Fibroblast of the aortic adventitia (primary cell): ENCODE results near the gene COA8. TPM values are rescaled to one million over a fixed set of nuclear protein-coding genes. Genes with fewer than 3 reads are reported as not detected.

Source experiments
- DNase-seq: peaks from one replicate; pipeline ENCODE4 v3.0.0-alpha.2; 2010; ENCODE audit warnings: low read depth
- H3K4me3 ChIP-seq: 2 replicates; pipeline ENCODE4 v1.5.1; 2011; ENCODE audit warnings: low read depth, mild to moderate bottlenecking, control low read depth, low read length, moderate library complexity
- total RNA-seq: library from RNA; depleted of rRNA; stranded (reverse); fragments of >200 nt; gene quantifications from 2 replicates; pipeline ENCODE4 v1.2.3, GENCODE V29; 2012; ENCODE audit warnings: low replicate concordance
- TF ChIP-seq, protein P1 (sequence below): IDR thresholded peaks from 2 replicates; pipeline ENCODE4 v1.5.1; 2011; ENCODE audit warnings: mild to moderate bottlenecking, low read length, control low read depth, inconsistent platforms; ENCODE audit not compliant: insufficient read depth

COA8 gene
- total RNA-seq, 1 donor = 23.6 TPM

DNA sequence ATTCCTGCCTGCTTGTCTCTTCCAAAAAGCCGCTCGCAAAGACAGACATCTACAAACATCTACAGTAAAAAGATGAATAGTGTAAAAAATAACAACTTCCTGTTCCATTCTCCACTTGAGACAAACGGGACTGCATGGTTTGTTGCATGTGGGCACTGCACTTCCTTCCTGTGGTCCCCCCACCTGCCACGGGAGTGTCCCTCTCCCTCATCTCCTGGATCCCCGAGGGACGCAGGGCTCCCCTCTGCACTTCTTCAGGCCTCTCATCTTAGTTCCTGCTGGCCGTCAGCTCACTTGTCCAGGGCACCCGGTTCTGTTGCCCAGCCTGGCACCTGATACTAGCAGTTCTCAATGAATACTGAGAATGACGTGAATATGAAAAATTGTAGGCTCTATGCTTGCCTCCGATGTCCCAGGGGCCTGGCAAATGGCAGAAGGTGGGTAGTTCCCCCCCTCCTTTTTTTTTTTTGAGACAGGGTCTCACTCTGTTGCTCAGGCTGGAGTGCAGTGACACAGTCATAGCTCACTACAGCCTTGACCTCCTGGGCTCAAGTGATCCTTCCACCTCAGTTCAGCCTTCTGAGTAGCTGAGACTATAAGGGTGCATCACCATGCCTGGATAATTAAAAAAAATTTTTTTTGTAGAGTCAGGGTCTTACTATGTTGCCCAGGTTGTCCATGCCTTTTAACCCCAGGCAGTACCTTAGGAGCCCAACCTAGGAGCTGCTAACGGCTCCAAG is 62.8 kb downstream of the COA8 start:
- no peak for DNase-seq
- no peak overlapping the region for H3K4me3 ChIP-seq

DNA sequence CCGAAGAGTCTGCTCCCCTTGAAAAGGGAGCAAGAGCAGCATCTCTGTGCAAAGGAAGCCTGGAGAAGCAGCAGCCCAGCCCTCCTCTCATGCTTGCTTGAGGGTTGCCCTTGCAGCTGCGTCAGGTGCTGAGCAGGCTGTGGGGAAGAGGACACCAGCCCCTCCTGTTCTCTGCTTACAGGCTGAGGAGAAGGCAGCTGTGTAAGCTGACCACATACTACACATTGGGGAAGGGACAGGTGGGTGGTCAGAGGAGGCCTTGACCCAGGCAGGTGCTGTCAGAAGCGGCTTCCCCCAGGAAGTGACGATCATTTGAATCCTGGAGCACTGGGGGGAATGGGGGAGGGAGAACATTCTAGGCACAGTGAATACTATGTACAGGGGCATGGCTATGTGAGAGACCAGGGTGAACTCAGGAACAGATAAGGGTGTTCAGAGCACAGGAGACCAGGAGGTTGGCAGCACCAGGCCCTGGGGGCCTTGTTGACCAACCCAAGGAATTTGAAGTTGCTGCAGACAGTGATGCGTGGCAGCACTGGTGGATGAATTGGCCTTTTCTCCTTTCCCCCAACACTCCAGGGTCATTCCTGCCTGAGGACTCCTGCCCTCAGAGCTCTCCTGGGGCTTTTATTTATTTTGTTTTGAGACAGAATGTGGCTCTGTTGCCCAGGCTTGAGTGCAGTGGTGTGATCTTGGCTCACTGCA is 63.5 kb downstream of the COA8 start:
- DNase-seq = no peak
- no peak overlapping the region for H3K4me3 ChIP-seq
- TF ChIP-seq, protein P1, sequence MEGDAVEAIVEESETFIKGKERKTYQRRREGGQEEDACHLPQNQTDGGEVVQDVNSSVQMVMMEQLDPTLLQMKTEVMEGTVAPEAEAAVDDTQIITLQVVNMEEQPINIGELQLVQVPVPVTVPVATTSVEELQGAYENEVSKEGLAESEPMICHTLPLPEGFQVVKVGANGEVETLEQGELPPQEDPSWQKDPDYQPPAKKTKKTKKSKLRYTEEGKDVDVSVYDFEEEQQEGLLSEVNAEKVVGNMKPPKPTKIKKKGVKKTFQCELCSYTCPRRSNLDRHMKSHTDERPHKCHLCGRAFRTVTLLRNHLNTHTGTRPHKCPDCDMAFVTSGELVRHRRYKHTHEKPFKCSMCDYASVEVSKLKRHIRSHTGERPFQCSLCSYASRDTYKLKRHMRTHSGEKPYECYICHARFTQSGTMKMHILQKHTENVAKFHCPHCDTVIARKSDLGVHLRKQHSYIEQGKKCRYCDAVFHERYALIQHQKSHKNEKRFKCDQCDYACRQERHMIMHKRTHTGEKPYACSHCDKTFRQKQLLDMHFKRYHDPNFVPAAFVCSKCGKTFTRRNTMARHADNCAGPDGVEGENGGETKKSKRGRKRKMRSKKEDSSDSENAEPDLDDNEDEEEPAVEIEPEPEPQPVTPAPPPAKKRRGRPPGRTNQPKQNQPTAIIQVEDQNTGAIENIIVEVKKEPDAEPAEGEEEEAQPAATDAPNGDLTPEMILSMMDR = no peak

More for the DNA sequence above, 62.8 kb downstream of the COA8 start:
- TF ChIP-seq, protein P1 = no peak

DNA sequence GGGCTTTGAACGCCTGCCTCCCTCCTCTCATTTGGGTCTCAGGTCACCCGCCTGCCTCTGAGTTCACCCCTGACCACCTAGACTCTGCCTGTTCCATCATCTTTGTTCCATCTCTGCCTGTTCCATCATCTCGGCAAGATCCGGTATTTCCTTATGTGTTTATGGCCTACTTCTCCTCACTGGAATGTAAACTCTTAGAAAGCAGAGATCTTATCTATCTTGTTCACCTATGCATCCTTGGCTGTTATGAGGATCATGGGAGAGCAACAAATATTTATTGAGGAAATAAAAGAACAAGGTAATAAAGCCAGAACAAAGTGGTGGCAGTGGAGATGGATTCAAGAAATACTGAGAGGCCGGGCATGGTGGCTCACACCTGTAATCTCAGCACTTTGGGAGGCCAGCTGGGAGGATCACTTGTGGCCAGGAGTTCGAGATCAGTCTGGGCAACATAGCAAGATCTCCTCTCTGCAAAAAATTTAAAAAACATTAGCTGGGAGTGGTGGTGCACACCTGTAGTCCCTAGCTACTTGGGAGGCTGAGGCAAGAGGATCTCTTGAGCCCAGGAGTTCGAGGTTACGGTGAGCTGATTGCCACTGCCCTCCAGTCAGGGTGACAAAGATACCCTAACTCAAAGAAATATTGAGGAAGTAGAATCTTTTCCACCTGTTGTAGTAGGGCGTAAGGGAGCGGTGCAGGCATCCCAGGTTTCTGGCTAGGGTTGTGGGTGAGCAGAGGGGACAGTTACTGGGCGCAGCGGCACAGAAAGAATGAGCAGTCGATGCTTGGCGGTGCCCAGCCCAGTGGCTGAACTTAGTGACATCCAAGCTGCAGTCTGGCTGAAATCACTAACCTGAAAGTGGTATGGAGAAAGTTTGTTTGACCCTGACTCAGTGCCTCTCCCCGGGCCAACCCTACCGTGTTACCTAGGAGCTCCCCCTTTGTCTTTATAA is 64.6 kb downstream of the COA8 start:
- TF ChIP-seq, protein P1 = no peak
- no peak for DNase-seq
- H3K4me3 ChIP-seq = no peak overlapping the region

DNA sequence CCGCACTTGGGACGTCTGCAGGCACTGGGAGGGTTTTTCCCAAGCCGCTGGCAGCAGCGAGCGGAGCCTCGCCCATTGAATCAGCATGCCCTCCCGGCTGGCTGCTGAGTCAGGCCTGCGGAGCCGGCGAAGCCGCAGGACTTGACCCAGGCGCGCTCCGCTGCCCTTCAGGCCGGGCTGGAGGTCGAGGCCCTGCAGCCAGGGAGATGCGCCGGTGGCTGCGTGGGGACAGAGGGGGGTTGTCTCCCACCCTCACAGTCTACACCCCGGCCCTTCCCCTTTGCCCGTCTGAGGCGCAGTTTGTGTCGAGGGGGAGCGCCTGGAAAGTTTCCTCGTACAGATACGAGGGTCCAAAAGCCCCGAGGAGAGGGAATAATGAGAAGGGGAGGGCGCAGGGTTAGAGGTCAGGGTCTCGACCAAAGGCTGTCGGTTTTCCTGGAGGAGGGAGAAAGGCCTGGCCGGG is 65.5 kb downstream of the COA8 start:
- TF ChIP-seq, protein P1 = no peak
- H3K4me3 ChIP-seq = peak overlapping the region; percentile 67
- peak; percentile 82 for DNase-seq

DNA sequence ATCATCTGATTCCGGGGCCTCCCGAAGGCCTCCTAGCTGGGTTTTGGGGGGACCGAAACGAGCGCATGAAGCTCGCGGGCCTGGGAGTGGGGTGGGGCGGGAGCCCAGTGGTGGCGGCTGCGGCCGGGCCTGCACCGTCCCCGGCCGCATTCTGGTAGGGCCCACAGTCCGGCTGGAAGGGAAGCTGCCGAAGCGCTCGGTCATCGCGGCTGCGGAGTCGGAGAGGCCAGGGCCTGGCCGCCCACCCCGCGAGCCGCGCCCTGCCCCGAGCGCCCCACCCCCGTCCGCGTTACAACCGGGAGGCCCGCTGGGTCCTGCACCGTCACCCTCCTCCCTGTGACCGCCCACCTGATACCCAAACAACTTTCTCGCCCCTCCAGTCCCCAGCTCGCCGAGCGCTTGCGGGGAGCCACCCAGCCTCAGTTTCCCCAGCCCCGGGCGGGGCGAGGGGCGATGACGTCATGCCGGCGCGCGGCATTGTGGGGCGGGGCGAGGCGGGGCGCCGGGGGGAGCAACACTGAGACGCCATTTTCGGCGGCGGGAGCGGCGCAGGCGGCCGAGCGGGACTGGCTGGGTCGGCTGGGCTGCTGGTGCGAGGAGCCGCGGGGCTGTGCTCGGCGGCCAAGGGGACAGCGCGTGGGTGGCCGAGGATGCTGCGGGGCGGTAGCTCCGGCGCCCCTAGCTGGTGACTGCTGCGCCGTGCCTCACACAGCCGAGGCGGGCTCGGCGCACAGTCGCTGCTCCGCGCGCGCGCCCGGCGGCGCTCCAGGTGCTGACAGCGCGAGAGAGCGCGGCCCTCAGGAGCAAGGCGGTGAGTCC is 66.1 kb downstream of the COA8 start, which contains the start of gene KLC1:
Gene KLC1 (plus strand): TSS at position 528 of the 819 bp plus-strand sequence. CDS start 25,354 bp downstream, outside the sequence.
- peak; percentile 57 for DNase-seq
- H3K4me3 ChIP-seq = peak within 1 kb of the TSS; percentile 67
- TF ChIP-seq, protein P1 = no peak
